Testis (tissue), 3 donors: Measurements from ENCODE around the gene DTNB. TPM values are rescaled to one million over a fixed set of nuclear protein-coding genes. Genes with fewer than 3 reads are reported as not detected.
A peak's percentile ranks its signal among the peaks of the same experiment; 100 is the strongest.

Source experiments
- DNase-seq: peaks from one replicate; pipeline ENCODE4 v3.0.0-alpha.2; 2019
- H3K27ac ChIP-seq, 2 donors: fragments of 200-600 bp; sonication (generic); one replicate each; pipeline ENCODE4 v1.5.1; 2019
- H3K27me3 ChIP-seq: fragments of 200-600 bp; sonication (generic); one replicate; pipeline ENCODE4 v1.5.1; 2019
- H3K36me3 ChIP-seq: fragments of 200-600 bp; sonication (generic); one replicate; pipeline ENCODE4 v1.5.1; 2017; ENCODE audit warnings: low read depth; ENCODE audit errors: missing control alignments
- H3K4me1 ChIP-seq: fragments of 200-600 bp; sonication (generic); one replicate; pipeline ENCODE4 v1.5.1; 2019
- H3K4me3 ChIP-seq, 2 donors: fragments of 200-600 bp; sonication (generic); one replicate each; pipeline ENCODE4 v1.5.1; 2017 to 2019
- H3K9me3 ChIP-seq: fragments of 200-600 bp; sonication (generic); one replicate; pipeline ENCODE4 v1.5.1; 2017
- CTCF ChIP-seq, 3 experiments: fragments of 450-650 bp in 2 of 3; fragments of 200-600 bp in 1 of 3; sonication (generic) in 1 of 3; IDR thresholded peaks; one replicate each; pipeline ENCODE4 v1.5.1; 2016 to 2019; ENCODE audit warnings: antibody characterized with exemption in 3 of 3, mild to moderate bottlenecking in 2 of 3, moderate library complexity in 1 of 3
- POLR2A ChIP-seq: fragments of 450-650 bp; IDR thresholded peaks from one replicate; pipeline ENCODE4 v1.6.1; 2017; ENCODE audit warnings: antibody characterized with exemption, mild to moderate bottlenecking, moderate library complexity
- WGBS, 2 donors: methylation state at CpG; one replicate each; pipeline ENCODE4 v1.1.5; 2018; 5-methylcytosine and 5-hydroxymethylcytosine counted together
- intact Hi-C: fragments of 100-400 bp; cut with DNase I; formaldehyde crosslinking; loops from one replicate; pipeline ENCODE4 v1.15.1; 2023; ENCODE audit warnings: low total_unique reads
- polyA plus RNA-seq: library from polyadenylated mRNA; stranded (reverse); fragments of 350-450 nt; fragmentation: Illumina TruSeq; extraction: RNeasy Lipid Tissue Mini Kit (QIAGEN cat#74804); gene quantifications from one replicate; pipeline ENCODE4 v1.2.3, GENCODE V29; 2014; ENCODE audit warnings: low read depth, low replicate concordance; ENCODE audit not compliant: insufficient read depth
- total RNA-seq, 2 donors: library from RNA; depleted of rRNA; stranded (reverse); fragments of >200 nt; gene quantifications; one replicate each; pipeline ENCODE4 v1.2.3, GENCODE V29; 2016

DTNB gene
- total and polyA plus RNA-seq, 3 donors from 2014 or later, result 21.9 to 47.3 (median 45.1) TPM

DNA sequence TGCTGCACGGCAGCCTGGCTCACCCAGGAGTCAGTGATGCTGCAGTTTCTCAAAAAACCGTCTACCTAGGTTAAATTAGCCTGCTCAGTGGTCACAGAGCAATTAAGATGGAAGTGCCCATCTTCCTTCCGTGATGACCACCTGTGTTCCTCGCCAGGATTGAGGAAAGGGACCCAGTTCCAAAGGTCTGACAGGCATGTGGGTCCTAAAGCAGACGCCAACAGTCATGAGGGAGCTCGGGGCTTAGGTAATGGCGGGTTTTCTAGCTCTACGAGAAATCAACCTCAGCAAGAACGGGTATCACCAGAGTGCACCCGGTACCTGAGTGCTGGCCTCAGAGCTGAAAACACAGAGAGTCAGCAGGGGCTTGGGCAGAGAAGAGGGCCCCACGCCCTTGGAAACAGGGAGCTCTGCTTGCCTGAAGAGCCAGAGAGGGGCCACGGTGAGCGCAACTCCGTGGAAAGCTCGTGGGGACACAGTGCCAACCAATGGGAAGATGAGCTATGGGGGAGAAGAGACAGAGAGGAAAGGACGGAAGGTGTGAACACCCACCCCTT, 297.3 kb downstream of the DTNB start:
- H3K27me3 ChIP-seq, result no peaks in the 10 kb centered on the region
- peak overlapping the region; percentile 6 to 34 for H3K4me3 ChIP-seq
- WGBS, 2 donors, result 59 to 69% methylated on average over 16 of the region's 16 CpGs
- intact Hi-C loops, result no loop called here
- H3K4me1 ChIP-seq, result peaks cover 19% of the 10 kb centered on the region
- TF ChIP-seq POLR2A (no peak), CTCF (IDR thresholded peaks at IDR 0.05) (no peak)
- H3K9me3 ChIP-seq, result no peaks in the 10 kb centered on the region
- H3K27ac ChIP-seq, result no peak overlapping the region
- DNase-seq, result no peak
- H3K36me3 ChIP-seq, result no peaks in the 10 kb centered on the region

GRCh38 chr2:25375371-25375988, 297.9 kb downstream of the DTNB start:
- no peak overlapping the region for H3K27ac ChIP-seq
- no peak overlapping the region for H3K4me3 ChIP-seq
- H3K4me1 ChIP-seq, result peaks cover 15% of the 10 kb centered on the region
- DNase-seq, result no peak
- TF ChIP-seq CTCF (IDR thresholded peaks at IDR 0.05) (no peak), POLR2A (no peak)
- intact Hi-C loops, result no loop called here
- H3K9me3 ChIP-seq, result no peaks in the 10 kb centered on the region
- 63 to 80% methylated on average over 9 to 17 of the region's 17 CpGs for WGBS, 2 donors
- H3K27me3 ChIP-seq, result no peaks in the 10 kb centered on the region
- no peaks in the 10 kb centered on the region for H3K36me3 ChIP-seq

GRCh38 chr2:25374827-25375226, 298.6 kb downstream of the DTNB start:
- intact Hi-C loops, result no loop called here
- Histone ChIP-seq H3K36me3 (no peaks in the 10 kb centered on the region), H3K27me3 (no peaks in the 10 kb centered on the region), H3K4me3 (no peak overlapping the region), H3K9me3 (no peaks in the 10 kb centered on the region), H3K27ac (no peak overlapping the region), H3K4me1 (peaks cover 15% of the 10 kb centered on the region)
- no peak for DNase-seq
- TF ChIP-seq CTCF (IDR thresholded peaks at IDR 0.05) (no peak), POLR2A (no peak)
- 90 to 96% methylated on average over 5 of the region's 5 CpGs for WGBS, 2 donors

- no peaks in the 10 kb centered on the region for H3K36me3 ChIP-seq
- no peaks in the 10 kb centered on the region for H3K9me3 ChIP-seq
- intact Hi-C loops, result no loop called here
- peaks cover 15% of the 10 kb centered on the region for H3K4me1 ChIP-seq
- TF ChIP-seq CTCF (IDR thresholded peaks at IDR 0.05) (no peak), POLR2A (no peak)
- WGBS, 2 donors, result 90 to 99% methylated on average over 4 of the region's 4 CpGs
- no peak for DNase-seq
- H3K4me3 ChIP-seq, result no peak overlapping the region
- H3K27ac ChIP-seq, result no peak overlapping the region
- H3K27me3 ChIP-seq, result no peaks in the 10 kb centered on the region
Observed at GRCh38 chr2:25374411-25374810, 299.0 kb downstream of the DTNB start.
